Smooth muscle cell (in vitro differentiated cells): ENCODE measurements around the gene CREB5. TPM values are rescaled to one million over a fixed set of nuclear protein-coding genes. Genes with fewer than 3 reads are reported as not detected.
A peak's percentile ranks its signal among the peaks of the same experiment; 100 is the strongest.

Experiments
- DNase-seq: peaks from one replicate; lab custom pipeline; 2025; ENCODE audit not compliant: unreplicated experiment; lab: John Stamatoyannopoulos, UW
- H2AFZ ChIP-seq: fragments of 200-600 bp; sonication (generic); 2 replicates; pipeline ENCODE4 v1.6.0; 2016; ENCODE audit warnings: antibody characterized with exemption, low read depth, mild to moderate bottlenecking
- H3F3A ChIP-seq: fragments of 200-600 bp; sonication (generic); 2 replicates; pipeline ENCODE4 v1.6.0; 2017; ENCODE audit warnings: antibody characterized with exemption, low read depth
- H3K27ac ChIP-seq: fragments of 200-600 bp; sonication (generic); 2 replicates; pipeline ENCODE4 v1.5.1; 2016; ENCODE audit warnings: low read depth, mild to moderate bottlenecking
- H3K27me3 ChIP-seq: fragments of 200-600 bp; sonication (generic); 2 replicates; pipeline ENCODE4 v1.6.1; 2016; ENCODE audit warnings: low read depth, mild to moderate bottlenecking
- H3K36me3 ChIP-seq: fragments of 200-600 bp; sonication (generic); 2 replicates; pipeline ENCODE4 v1.5.1; 2016; ENCODE audit warnings: low read depth
- H3K4me1 ChIP-seq: fragments of 200-600 bp; sonication (generic); 2 replicates; pipeline ENCODE4 v1.5.1; 2016; ENCODE audit warnings: low read depth
- H3K4me2 ChIP-seq: fragments of 200-600 bp; sonication (generic); 2 replicates; pipeline ENCODE4 v1.6.0; 2016; ENCODE audit warnings: mild to moderate bottlenecking
- H3K4me3 ChIP-seq: fragments of 200-600 bp; sonication (generic); 2 replicates; pipeline ENCODE4 v1.5.1; 2016; ENCODE audit warnings: mild to moderate bottlenecking
- H3K79me2 ChIP-seq: fragments of 200-600 bp; sonication (generic); 2 replicates; pipeline ENCODE4 v1.6.0; 2016; ENCODE audit warnings: low read depth, mild to moderate bottlenecking
- H3K9ac ChIP-seq: fragments of 200-600 bp; sonication (generic); 2 replicates; pipeline ENCODE4 v1.6.0; 2016; ENCODE audit warnings: low read depth
- H3K9me3 ChIP-seq: fragments of 200-600 bp; sonication (generic); replicated peaks from 2 replicates; pipeline ENCODE4 v1.5.1; 2016; ENCODE audit warnings: low read depth
- H4K20me1 ChIP-seq: fragments of 200-600 bp; sonication (generic); 2 replicates; pipeline ENCODE4 v1.6.0; 2016; ENCODE audit warnings: low read depth
- CTCF ChIP-seq: fragments of 200-600 bp; sonication (generic); IDR thresholded peaks from 2 replicates; pipeline ENCODE4 v1.5.1; 2017; ENCODE audit warnings: borderline replicate concordance, mild to moderate bottlenecking, antibody characterized with exemption; ENCODE audit not compliant: insufficient read depth, poor library complexity, severe bottlenecking
- WGBS: methylation state at CpG from one replicate; pipeline ENCODE4 v1.1.7; 2016; ENCODE audit warnings: low lambda C conversion rate; 5-methylcytosine and 5-hydroxymethylcytosine counted together
- polyA plus RNA-seq: library from polyadenylated mRNA; unstranded; fragments of >200 nt; fragmentation: Nextera tagmentation; extraction: Ambion mirVana; gene quantifications from 2 replicates; pipeline ENCODE4 v1.2.1, GENCODE V29; 2016
- total RNA-seq: library from RNA; depleted of rRNA; stranded (reverse); fragments of >200 nt; gene quantifications from 2 replicates; pipeline ENCODE4 v1.2.3, GENCODE V29; 2014

The CREB5 gene
- total and polyA plus RNA-seq, 2 experiments from 2014 or later: 6.2 to 18.2 TPM

- H3K4me3 ChIP-seq: peak overlapping the region; percentile 77
- H3K9ac ChIP-seq: peak overlapping the region; percentile 98
- H3K9me3 ChIP-seq: no peaks in the 10 kb centered on the region
- no peaks in the 10 kb centered on the region for H3K27me3 ChIP-seq
- H2AFZ ChIP-seq: peak overlapping the region; percentile 63
- no peaks in the 10 kb centered on the region for H3F3A ChIP-seq
- no peak for DNase-seq
- peak overlapping the region; percentile 95 for H3K4me2 ChIP-seq
- peaks cover 5% of the 10 kb centered on the region for H3K79me2 ChIP-seq
- under 1% methylated on average over 12 of the region's 12 CpGs for WGBS
- H3K27ac ChIP-seq: peak overlapping the region; percentile 98
- H3K4me1 ChIP-seq: peaks cover 15% of the 10 kb centered on the region
- no peaks in the 10 kb centered on the region for H4K20me1 ChIP-seq
- TF ChIP-seq CTCF: no peak
- H3K36me3 ChIP-seq: no peaks in the 10 kb centered on the region
Measured at GRCh38 chr7:28686418-28686800, 274.1 kb downstream of the CREB5 start.

- no peak for TF ChIP-seq CTCF
- no peaks in the 10 kb centered on the region for H4K20me1 ChIP-seq
- H3K4me2 ChIP-seq: peak overlapping the region; percentile 95
- H3K27me3 ChIP-seq: no peaks in the 10 kb centered on the region
- no peaks in the 10 kb centered on the region for H3F3A ChIP-seq
- peak overlapping the region; percentile 77 for H3K4me3 ChIP-seq
- H3K9ac ChIP-seq: no peak overlapping the region
- H2AFZ ChIP-seq: no peak overlapping the region
- H3K79me2 ChIP-seq: peaks cover 5% of the 10 kb centered on the region
- peaks cover 15% of the 10 kb centered on the region for H3K4me1 ChIP-seq
- WGBS: 78% methylated on average over 4 of the region's 4 CpGs
- H3K36me3 ChIP-seq: no peaks in the 10 kb centered on the region
- no peak for DNase-seq
- H3K9me3 ChIP-seq: no peaks in the 10 kb centered on the region
- no peak overlapping the region for H3K27ac ChIP-seq
Measured at GRCh38 chr7:28687537-28687936, 275.2 kb downstream of the CREB5 start.

- Histone ChIP-seq H4K20me1 (no peaks in the 10 kb centered on the region), H3K27ac (no peak overlapping the region)
- no peak for TF ChIP-seq CTCF
Measured at GRCh38 chr7:28688174-28688573, 275.9 kb downstream of the CREB5 start.

GRCh38 chr7:28688651-28689050 lies 276.3 kb downstream of the CREB5 start:
- Histone ChIP-seq H3K27me3 (no peaks in the 10 kb centered on the region), H3K4me2 (no peak overlapping the region)
- WGBS: 96% methylated on average over 5 of the region's 5 CpGs

More at GRCh38 chr7:28688174-28688573, 275.9 kb downstream of the CREB5 start:
- H2AFZ ChIP-seq: no peak overlapping the region
- 89% methylated on average over 2 of the region's 2 CpGs for WGBS
- no peak for DNase-seq
- H3K4me3 ChIP-seq: no peak overlapping the region
- H3K36me3 ChIP-seq: no peaks in the 10 kb centered on the region
- H3K9ac ChIP-seq: no peak overlapping the region
- peaks cover 5% of the 10 kb centered on the region for H3K79me2 ChIP-seq
- H3K27me3 ChIP-seq: no peaks in the 10 kb centered on the region
- no peak overlapping the region for H3K4me2 ChIP-seq
- no peaks in the 10 kb centered on the region for H3F3A ChIP-seq
- H3K9me3 ChIP-seq: no peaks in the 10 kb centered on the region
- peaks cover 15% of the 10 kb centered on the region for H3K4me1 ChIP-seq

More at GRCh38 chr7:28688651-28689050, 276.3 kb downstream of the CREB5 start:
- H3K4me3 ChIP-seq: no peak overlapping the region
- DNase-seq: no peak
- H4K20me1 ChIP-seq: no peaks in the 10 kb centered on the region
- no peak overlapping the region for H3K27ac ChIP-seq
- H2AFZ ChIP-seq: no peak overlapping the region
- H3F3A ChIP-seq: no peaks in the 10 kb centered on the region
- H3K4me1 ChIP-seq: peaks cover 15% of the 10 kb centered on the region
- H3K79me2 ChIP-seq: peaks cover 5% of the 10 kb centered on the region
- H3K9ac ChIP-seq: no peak overlapping the region
- no peaks in the 10 kb centered on the region for H3K36me3 ChIP-seq
- H3K9me3 ChIP-seq: no peaks in the 10 kb centered on the region
- TF ChIP-seq CTCF: no peak
